ENCODE measurements around the gene TNP2. TPM values are rescaled to one million over a fixed set of nuclear protein-coding genes. Genes with fewer than 3 reads are reported as not detected.

Gene TNP2
- not detected for total RNA-seq (ENCODE audit: unreplicated experiment)
- long read RNA-seq, result 0 reads

- H3K36me3 Mint-ChIP-seq (ENCODE audit: low read depth, unreplicated experiment), result no peaks in the 10 kb centered on the region
- peaks cover 6% of the 10 kb centered on the region for H3K27me3 Mint-ChIP-seq (ENCODE audit: unreplicated experiment)
- H3K9me3 Mint-ChIP-seq (ENCODE audit: unreplicated experiment), result no peaks in the 10 kb centered on the region
- DNase-seq (ENCODE audit: low spot score), result no peak
- no peaks in the 10 kb centered on the region for H3K4me1 Mint-ChIP-seq (ENCODE audit: unreplicated experiment)
- no peak within 1 kb of the TSS for H3K27ac Mint-ChIP-seq (ENCODE audit: unreplicated experiment)
- no peak within 1 kb of the TSS for H3K4me3 Mint-ChIP-seq (ENCODE audit: unreplicated experiment)
- TF ChIP-seq, protein P1, sequence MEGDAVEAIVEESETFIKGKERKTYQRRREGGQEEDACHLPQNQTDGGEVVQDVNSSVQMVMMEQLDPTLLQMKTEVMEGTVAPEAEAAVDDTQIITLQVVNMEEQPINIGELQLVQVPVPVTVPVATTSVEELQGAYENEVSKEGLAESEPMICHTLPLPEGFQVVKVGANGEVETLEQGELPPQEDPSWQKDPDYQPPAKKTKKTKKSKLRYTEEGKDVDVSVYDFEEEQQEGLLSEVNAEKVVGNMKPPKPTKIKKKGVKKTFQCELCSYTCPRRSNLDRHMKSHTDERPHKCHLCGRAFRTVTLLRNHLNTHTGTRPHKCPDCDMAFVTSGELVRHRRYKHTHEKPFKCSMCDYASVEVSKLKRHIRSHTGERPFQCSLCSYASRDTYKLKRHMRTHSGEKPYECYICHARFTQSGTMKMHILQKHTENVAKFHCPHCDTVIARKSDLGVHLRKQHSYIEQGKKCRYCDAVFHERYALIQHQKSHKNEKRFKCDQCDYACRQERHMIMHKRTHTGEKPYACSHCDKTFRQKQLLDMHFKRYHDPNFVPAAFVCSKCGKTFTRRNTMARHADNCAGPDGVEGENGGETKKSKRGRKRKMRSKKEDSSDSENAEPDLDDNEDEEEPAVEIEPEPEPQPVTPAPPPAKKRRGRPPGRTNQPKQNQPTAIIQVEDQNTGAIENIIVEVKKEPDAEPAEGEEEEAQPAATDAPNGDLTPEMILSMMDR (IDR thresholded peaks at IDR 0.05; ENCODE audit: unreplicated experiment), result no peak
Observed at GRCh38 chr16:11268921-11269375, at the start of gene TNP2. Gene TNP2 (minus strand): TSS chr16:11269325. CDS start chr16:11269262, 63 bp downstream.

DNA sequence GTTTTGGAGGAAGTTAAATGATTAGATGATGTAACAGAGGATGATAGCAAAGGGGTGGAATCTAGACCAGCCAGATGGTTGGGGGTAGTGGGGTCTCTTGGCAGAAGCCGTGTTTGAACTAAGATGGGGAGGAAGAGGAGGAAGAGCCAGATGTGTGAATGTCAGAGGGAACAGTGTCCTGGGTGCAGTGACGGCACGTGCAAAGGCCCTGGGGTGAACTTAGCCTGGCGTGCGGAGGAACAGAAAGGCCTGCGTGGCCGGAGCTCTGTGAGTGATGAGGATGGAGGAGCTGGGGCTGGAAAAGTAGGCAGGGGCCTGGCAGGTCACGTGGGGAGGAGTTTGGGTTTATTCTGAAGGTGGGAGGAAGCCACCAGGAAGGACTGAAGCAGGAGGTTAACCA lies 49.7 kb upstream of the TNP2 start:
- Mint-ChIP-seq H3K4me1 (ENCODE audit: unreplicated experiment) (peaks cover 14% of the 10 kb centered on the region), H3K27me3 (ENCODE audit: unreplicated experiment) (peaks cover 6% of the 10 kb centered on the region), H3K9me3 (ENCODE audit: unreplicated experiment) (no peaks in the 10 kb centered on the region), H3K36me3 (ENCODE audit: low read depth, unreplicated experiment) (no peaks in the 10 kb centered on the region), H3K27ac (ENCODE audit: unreplicated experiment) (no peak overlapping the region), H3K4me3 (ENCODE audit: unreplicated experiment) (no peak overlapping the region)
- DNase-seq (ENCODE audit: low spot score), result no peak
- TF ChIP-seq, protein P1 (IDR thresholded peaks at IDR 0.05; ENCODE audit: unreplicated experiment), result no peak

DNA sequence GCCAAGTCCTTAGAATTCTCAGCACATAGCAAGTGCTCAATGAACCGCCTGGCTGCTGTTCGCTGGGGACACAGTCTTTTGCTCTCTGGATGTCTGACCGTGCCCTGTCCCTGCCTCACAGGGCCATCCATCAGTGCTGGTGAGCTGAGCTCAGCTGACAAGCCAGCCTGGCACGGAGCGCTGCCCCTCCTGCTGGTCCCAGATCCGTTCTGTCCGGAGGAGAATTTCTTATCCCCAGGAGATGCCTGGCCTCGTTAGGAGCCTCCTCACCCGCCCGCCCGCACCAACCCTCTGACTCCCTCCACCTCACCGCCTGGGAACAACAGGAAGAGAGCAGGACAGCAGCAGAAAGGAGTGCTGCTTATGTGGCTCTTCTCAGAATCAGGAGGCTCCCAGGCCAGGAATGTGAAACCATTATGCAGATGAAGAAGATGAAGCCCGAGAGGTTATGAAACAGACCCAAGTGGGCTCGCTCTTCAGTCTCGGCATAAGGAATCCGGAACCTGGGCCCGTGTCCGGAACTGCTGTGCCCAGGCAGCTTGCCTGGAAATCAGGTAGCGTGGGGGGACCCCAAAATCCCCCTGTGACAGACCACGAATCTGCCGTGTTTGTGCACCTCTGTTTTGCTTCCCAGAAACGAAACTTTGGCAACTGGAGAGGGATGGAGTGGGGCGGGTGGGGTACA lies 47.3 kb upstream of the TNP2 start:
- H3K4me3 Mint-ChIP-seq (ENCODE audit: unreplicated experiment), result peak overlapping the region; percentile 59
- H3K9me3 Mint-ChIP-seq (ENCODE audit: unreplicated experiment), result no peaks in the 10 kb centered on the region
- H3K36me3 Mint-ChIP-seq (ENCODE audit: low read depth, unreplicated experiment), result no peaks in the 10 kb centered on the region
- TF ChIP-seq, protein P1 (IDR thresholded peaks at IDR 0.05; ENCODE audit: unreplicated experiment), result no peak
- peaks cover 6% of the 10 kb centered on the region for H3K27me3 Mint-ChIP-seq (ENCODE audit: unreplicated experiment)
- DNase-seq (ENCODE audit: low spot score), result peak; percentile 38
- H3K4me1 Mint-ChIP-seq (ENCODE audit: unreplicated experiment), result peaks cover 12% of the 10 kb centered on the region
- H3K27ac Mint-ChIP-seq (ENCODE audit: unreplicated experiment), result peak overlapping the region; percentile 30

GRCh38 chr16:11315510-11315909 lies 46.4 kb upstream of the TNP2 start:
- H3K27me3 Mint-ChIP-seq (ENCODE audit: unreplicated experiment), result peaks cover 7% of the 10 kb centered on the region
- peak; percentile 56 for DNase-seq (ENCODE audit: low spot score)
- H3K27ac Mint-ChIP-seq (ENCODE audit: unreplicated experiment), result no peak overlapping the region
- H3K4me1 Mint-ChIP-seq (ENCODE audit: unreplicated experiment), result peaks cover 15% of the 10 kb centered on the region
- TF ChIP-seq, protein P1 (IDR thresholded peaks at IDR 0.05; ENCODE audit: unreplicated experiment), result peak; percentile 61
- no peak overlapping the region for H3K4me3 Mint-ChIP-seq (ENCODE audit: unreplicated experiment)
- H3K36me3 Mint-ChIP-seq (ENCODE audit: low read depth, unreplicated experiment), result no peaks in the 10 kb centered on the region
- no peaks in the 10 kb centered on the region for H3K9me3 Mint-ChIP-seq (ENCODE audit: unreplicated experiment)

DNA sequence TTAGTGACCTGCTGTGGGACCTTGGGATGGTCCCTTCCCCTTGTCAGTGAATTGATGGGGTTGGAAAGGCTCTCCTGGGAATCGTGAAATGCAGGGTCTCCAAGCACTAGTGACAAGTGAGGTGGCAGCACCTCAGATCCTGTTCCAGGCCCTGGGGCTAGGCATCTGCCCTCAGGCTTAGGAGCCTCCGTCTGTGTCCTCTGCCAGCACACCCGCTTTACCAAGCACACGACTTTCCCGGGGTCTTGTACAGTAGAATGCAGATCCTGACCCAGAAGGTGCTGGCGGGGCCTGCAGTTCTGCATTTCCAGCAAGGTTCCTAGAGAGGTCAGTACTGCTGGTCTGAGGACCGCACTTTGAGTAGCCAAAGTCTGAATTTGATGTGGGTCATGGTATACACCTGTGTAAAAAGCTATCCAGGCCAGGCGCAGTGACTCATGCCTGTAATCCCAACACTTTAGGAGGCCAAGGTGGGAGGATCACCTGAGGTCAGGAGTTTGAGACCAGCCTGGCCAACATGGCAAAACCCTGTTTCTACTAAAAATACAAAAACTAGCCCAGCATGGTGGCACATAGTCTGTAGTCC lies 45.3 kb upstream of the TNP2 start:
- H3K9me3 Mint-ChIP-seq (ENCODE audit: unreplicated experiment), result no peaks in the 10 kb centered on the region
- no peak overlapping the region for H3K27ac Mint-ChIP-seq (ENCODE audit: unreplicated experiment)
- DNase-seq (ENCODE audit: low spot score), result no peak
- TF ChIP-seq, protein P1 (IDR thresholded peaks at IDR 0.05; ENCODE audit: unreplicated experiment), result no peak
- H3K4me3 Mint-ChIP-seq (ENCODE audit: unreplicated experiment), result no peak overlapping the region
- H3K36me3 Mint-ChIP-seq (ENCODE audit: low read depth, unreplicated experiment), result no peaks in the 10 kb centered on the region
- peaks cover 12% of the 10 kb centered on the region for H3K27me3 Mint-ChIP-seq (ENCODE audit: unreplicated experiment)
- peaks cover 21% of the 10 kb centered on the region for H3K4me1 Mint-ChIP-seq (ENCODE audit: unreplicated experiment)
